GM10248 (cell line): ENCODE results near the gene LRRFIP1.

ENCODE experiments used
- CTCF ChIA-PET: fragments of 300-600 bp; sonication (Branson Sonifier 250); formaldehyde crosslinking; extraction: SDS; loops from one replicate; lab custom pipeline; 2021; ENCODE audit warnings: antibody characterized with exemption; lab: Yijun Ruan, JAX
- POLR2A ChIA-PET: fragments of 350-650 bp; sonication (Branson Sonifier 250); formaldehyde crosslinking; extraction: SDS; loops from one replicate; lab custom pipeline; 2020; ENCODE audit warnings: antibody characterized with exemption; lab: Yijun Ruan, JAX
- DNase-seq: peaks from one replicate; pipeline ENCODE4 v3.0.0; 2012; ENCODE audit errors: extremely low spot score
- TF ChIP-seq, protein P1 (sequence below): IDR thresholded peaks from 2 replicates; pipeline ENCODE4 v1.5.1; 2012; ENCODE audit warnings: mild to moderate bottlenecking, low read depth; ENCODE audit errors: extremely low read depth, missing control alignments, control extremely low read depth

Gene LRRFIP1

DNA sequence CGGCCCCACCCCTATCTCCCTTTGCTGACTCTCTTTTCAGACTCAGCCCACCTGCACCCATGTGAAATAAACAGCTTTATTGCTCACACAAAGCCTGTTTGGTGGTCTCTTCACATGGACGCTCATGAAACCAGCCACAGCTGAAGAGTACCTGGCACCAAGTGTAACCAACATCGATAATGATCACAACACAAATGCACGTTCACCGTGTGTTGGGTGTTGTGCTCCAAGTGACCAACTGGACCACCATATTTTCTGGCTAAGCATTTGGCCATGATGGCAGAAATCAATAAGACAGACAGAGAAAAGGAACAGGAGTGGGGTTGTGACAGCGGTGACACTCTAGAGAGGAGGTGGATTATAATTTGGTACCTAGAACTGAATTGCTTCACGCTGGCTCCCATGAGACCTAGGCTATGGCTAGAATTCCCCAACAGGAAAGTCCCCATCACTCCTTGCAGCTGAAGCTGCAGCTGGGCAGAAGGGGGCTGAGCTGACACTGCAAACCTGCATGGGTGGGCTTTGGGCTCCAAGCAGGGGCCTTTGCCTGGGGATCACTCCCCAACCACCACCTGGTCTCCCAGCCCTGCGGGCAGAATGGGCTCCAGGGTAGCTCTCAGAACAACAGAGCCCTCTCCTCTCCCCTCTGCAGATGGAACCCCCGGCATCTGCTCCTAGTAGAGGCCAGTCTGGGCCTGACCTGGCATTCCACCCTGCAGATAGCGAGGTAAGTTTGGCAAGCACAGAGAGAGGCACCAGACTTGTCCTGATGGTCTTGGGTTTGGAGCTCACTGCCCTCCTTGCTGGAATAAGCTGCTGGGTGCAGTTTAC, 14.6 kb upstream of the LRRFIP1 start:
- no peak for DNase-seq
- TF ChIP-seq, protein P1, sequence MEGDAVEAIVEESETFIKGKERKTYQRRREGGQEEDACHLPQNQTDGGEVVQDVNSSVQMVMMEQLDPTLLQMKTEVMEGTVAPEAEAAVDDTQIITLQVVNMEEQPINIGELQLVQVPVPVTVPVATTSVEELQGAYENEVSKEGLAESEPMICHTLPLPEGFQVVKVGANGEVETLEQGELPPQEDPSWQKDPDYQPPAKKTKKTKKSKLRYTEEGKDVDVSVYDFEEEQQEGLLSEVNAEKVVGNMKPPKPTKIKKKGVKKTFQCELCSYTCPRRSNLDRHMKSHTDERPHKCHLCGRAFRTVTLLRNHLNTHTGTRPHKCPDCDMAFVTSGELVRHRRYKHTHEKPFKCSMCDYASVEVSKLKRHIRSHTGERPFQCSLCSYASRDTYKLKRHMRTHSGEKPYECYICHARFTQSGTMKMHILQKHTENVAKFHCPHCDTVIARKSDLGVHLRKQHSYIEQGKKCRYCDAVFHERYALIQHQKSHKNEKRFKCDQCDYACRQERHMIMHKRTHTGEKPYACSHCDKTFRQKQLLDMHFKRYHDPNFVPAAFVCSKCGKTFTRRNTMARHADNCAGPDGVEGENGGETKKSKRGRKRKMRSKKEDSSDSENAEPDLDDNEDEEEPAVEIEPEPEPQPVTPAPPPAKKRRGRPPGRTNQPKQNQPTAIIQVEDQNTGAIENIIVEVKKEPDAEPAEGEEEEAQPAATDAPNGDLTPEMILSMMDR: no peak
- POLR2A ChIA-PET: no interaction called here
- CTCF ChIA-PET: interaction anchor here (0.7 to 1.7 kb wide), 4 partner anchors 41 to 134 kb away, joined by 3 to 5 read pairs (median 3); no protein-coding TSS in a partner anchor

DNA sequence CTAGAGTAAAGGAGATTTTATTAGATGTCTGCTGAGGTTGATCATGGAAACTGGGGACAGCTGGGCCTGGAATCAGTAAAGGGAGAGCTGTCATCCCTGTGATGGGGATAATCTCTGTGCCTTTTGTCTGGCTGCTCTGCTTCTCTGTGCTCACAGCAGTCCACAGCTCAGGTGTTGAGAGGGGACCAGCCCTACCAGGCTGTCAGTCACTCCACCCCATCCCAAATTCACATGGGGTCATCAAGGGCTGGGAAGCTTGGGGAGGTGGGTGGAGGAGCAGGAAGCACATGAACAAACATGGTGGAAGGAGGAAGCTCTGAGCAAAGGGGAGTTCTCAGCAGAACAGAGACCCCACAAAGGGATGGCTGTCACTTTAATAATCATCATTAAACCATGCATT, 13.7 kb upstream of the LRRFIP1 start:
- CTCF ChIA-PET: interaction anchor here (0.9 to 1.7 kb wide), 3 partner anchors 41 to 101 kb away, joined by 3 to 5 read pairs (median 3); no protein-coding TSS in a partner anchor
- no peak for DNase-seq
- POLR2A ChIA-PET: no interaction called here
- TF ChIP-seq, protein P1: no peak

- ChIA-PET CTCF (interaction anchor here (0.9 to 1.7 kb wide), 5 partner anchors 10 to 131 kb away, joined by 3 to 5 read pairs (median 3); no protein-coding TSS in a partner anchor), POLR2A (no interaction called here)
- TF ChIP-seq, protein P1: no peak
- DNase-seq: no peak
Observed at GRCh38 chr2:237614151-237614720, 13.2 kb upstream of the LRRFIP1 start.

- POLR2A ChIA-PET: no interaction called here
- TF ChIP-seq, protein P1: no peak
- CTCF ChIA-PET: interaction anchor here (1.2 to 1.8 kb wide), 3 partner anchors 9 to 130 kb away, joined by 3 to 6 read pairs (median 4); no protein-coding TSS in a partner anchor
- no peak for DNase-seq
Observed at GRCh38 chr2:237615631-237616249, 11.6 kb upstream of the LRRFIP1 start.

GRCh38 chr2:237616373-237616733, 11.0 kb upstream of the LRRFIP1 start:
- ChIA-PET CTCF (interaction anchor here (1.7 to 1.8 kb wide), 2 partner anchors 44 to 57 kb away, joined by 6 read pairs; no protein-coding TSS in a partner anchor), POLR2A (no interaction called here)
- TF ChIP-seq, protein P1: no peak
- no peak for DNase-seq
